ENCODE results near the gene ACSM6.

ACSM6 gene

DNA sequence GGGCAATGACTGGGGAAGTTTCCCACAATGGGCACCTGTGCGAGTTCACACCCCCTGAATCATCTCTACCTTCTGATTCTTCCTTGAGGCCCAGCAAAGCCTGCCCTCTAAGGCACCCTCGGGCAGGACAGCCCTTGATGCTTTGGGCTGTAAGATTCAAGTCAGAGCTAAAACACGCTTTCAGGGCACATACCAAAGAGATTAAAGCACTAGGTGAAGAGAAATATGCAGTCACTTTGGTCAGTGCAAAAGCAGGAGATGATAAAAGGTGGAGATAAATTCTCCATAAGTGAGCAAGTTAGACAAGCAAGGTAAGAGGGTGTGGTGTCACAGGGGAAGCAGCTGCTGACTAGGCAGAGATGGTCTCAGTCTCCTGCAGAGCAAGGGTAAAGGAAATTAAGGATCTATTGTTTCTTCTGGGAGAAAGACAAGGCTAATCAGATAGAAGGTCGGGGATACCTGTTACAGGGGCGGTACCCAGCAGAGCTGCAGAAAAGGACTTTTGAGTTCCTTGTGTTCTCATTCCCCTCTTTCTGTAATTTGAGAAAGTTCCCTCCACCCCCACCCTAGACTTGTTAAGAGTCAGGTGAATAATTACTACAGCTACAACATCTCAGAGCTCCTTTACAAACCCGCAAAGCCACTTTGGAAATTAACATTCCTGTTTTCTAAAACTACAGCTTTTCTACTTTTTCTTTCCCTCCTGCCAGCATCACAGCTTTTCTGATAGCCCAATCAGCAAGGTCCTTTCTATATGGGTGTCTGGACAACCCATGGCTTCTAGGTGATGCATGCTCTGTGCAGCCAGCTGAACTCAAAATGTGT is 70.4 kb downstream of the ACSM6 start:
- H3K4me3 ChIP-seq (ENCODE audit: control insufficient read depth, low read depth, low read length): no peak overlapping the region
- DNase-seq (ENCODE audit: low read depth): no peak
- TF ChIP-seq, protein P1, sequence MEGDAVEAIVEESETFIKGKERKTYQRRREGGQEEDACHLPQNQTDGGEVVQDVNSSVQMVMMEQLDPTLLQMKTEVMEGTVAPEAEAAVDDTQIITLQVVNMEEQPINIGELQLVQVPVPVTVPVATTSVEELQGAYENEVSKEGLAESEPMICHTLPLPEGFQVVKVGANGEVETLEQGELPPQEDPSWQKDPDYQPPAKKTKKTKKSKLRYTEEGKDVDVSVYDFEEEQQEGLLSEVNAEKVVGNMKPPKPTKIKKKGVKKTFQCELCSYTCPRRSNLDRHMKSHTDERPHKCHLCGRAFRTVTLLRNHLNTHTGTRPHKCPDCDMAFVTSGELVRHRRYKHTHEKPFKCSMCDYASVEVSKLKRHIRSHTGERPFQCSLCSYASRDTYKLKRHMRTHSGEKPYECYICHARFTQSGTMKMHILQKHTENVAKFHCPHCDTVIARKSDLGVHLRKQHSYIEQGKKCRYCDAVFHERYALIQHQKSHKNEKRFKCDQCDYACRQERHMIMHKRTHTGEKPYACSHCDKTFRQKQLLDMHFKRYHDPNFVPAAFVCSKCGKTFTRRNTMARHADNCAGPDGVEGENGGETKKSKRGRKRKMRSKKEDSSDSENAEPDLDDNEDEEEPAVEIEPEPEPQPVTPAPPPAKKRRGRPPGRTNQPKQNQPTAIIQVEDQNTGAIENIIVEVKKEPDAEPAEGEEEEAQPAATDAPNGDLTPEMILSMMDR (IDR thresholded peaks at IDR 0.05; ENCODE audit: control insufficient read depth, insufficient read depth, low read depth, low read length, missing control alignments): no peak

DNA sequence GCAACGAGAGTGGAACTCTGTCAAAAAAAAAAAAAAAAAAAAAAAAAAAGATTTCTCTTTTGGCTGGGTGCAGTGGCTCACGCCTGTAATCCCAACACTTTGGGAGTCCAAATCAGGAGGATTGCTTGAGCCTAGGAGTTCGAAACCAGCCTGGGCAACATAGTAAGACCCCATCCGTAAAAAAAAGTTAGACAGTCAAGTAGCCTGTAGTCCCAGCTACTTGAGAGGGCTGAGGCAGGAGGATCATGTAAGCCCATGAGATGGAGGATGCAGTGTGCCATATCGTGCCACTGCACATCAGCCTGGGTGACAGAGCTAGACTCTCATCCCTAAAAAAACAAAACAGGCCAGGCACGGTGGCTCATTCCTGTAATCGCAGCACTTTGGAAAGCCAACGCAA is 71.5 kb downstream of the ACSM6 start:
- H3K4me3 ChIP-seq (ENCODE audit: control insufficient read depth, low read depth, low read length): no peak overlapping the region
- no peak for DNase-seq (ENCODE audit: low read depth)
- TF ChIP-seq, protein P1 (IDR thresholded peaks at IDR 0.05; ENCODE audit: control insufficient read depth, insufficient read depth, low read depth, low read length, missing control alignments): no peak

DNA sequence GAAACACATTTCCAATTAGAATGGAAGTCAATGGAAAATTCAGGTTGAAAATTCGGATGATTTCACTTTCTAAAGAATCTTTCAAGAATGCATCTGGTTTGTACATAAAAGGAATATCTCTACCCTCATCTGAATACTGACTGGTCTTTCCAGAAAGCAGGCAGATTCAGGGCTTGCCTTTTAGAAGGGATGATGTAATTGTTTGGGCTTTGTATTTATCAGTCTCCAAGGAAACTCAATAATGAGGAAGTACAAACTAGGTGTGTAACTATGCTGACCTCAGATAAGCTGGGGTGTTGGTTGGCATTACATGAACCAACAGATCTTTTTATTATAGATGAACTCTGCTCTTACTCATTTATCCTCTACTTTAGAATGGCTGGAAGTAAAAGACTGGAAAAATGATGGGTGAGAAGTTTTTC is 72.6 kb downstream of the ACSM6 start:
- TF ChIP-seq, protein P1 (IDR thresholded peaks at IDR 0.05; ENCODE audit: control insufficient read depth, insufficient read depth, low read depth, low read length, missing control alignments): no peak
- DNase-seq (ENCODE audit: low read depth): no peak
- H3K4me3 ChIP-seq (ENCODE audit: control insufficient read depth, low read depth, low read length): no peak overlapping the region

DNA sequence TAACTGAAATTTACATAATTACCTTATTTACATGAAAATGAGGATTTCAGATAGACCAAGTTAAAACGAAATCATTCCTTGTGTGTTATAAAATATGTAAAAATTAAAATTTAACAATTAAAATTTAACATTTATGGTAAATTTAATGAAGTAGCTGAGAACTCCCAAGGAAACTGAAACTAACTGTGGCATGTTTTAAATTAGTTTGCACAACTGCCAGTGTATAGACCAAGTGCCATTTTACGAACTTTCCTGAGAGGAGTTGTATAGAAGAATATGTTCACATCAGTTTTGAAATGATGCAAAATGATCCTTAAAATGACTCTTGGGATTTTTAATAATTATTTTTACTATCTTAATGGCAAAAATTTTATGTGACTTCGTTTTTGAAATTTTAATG is 73.2 kb downstream of the ACSM6 start:
- H3K4me3 ChIP-seq (ENCODE audit: control insufficient read depth, low read depth, low read length): no peak overlapping the region
- DNase-seq (ENCODE audit: low read depth): no peak
- TF ChIP-seq, protein P1 (IDR thresholded peaks at IDR 0.05; ENCODE audit: control insufficient read depth, insufficient read depth, low read depth, low read length, missing control alignments): no peak

DNA sequence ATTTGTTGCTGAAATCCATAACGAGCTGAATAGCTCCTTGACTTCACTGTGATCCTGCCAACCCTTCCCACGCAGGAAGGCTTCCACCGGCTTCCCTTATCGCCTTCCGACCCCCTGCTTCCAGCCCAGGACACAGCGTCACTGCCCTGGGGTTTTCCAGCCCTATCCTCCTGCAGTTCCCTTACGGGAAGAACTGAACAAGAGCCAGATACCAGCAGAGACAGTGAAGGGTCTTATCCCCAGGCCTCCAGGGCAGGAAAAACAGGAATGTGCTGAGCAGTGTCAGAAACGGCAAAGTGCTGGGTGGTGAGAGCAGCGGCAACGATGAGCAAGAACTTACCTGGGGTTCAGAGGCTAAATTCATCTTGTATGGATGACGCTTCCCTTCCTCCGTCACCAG is 74.4 kb downstream of the ACSM6 start:
- TF ChIP-seq, protein P1 (IDR thresholded peaks at IDR 0.05; ENCODE audit: control insufficient read depth, insufficient read depth, low read depth, low read length, missing control alignments): no peak
- no peak for DNase-seq (ENCODE audit: low read depth)

DNA sequence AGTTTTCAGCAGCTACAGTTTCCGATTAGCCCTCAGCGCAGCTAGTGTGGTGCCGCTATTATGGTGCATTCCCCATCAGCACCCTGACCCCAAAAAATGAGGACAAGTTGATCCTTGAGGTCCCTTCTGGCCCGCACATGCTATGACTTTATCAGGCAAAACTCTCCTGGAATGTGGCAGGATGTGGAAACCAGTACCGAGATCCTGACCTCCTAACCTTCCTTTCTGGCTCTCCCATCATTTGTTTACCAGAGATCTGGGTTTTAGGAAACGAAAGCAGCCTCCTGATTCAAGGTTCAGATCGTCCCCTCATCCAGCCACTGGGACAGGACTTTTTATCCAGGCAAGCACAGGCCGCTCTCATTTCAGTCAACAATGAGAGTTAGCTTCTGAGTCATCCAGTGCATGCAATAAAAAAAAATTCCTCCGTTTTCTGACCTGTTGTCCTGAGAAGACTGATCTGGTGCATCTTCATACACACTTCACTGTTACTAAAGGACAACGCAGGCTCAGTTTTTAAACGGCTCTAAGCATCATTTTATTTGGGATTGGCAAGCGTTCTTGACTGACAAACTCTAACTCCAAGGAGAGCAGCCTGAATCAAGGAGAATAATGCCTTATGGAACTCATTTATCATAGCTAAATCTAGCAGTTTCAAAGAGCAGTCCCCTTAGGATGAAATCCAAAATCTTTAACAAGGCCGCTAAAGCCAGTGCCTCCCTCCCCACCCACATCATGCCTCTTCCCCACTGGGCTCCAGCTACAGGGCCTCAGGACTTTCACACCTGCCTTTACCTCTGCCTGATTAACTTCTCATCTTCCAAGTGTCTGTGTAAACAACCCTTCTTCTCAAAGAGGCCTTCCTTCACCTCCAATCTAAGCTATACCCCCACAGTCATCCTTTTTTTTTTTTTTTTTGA is 79.6 kb downstream of the ACSM6 start:
- H3K4me3 ChIP-seq (ENCODE audit: control insufficient read depth, low read depth, low read length): no peak overlapping the region

More for the DNA sequence above, 74.4 kb downstream of the ACSM6 start:
- H3K4me3 ChIP-seq (ENCODE audit: control insufficient read depth, low read depth, low read length): no peak overlapping the region

More for the DNA sequence above, 79.6 kb downstream of the ACSM6 start:
- TF ChIP-seq, protein P1 (IDR thresholded peaks at IDR 0.05; ENCODE audit: control insufficient read depth, insufficient read depth, low read depth, low read length, missing control alignments): no peak
- DNase-seq (ENCODE audit: low read depth): peak; percentile 61
